Suprapubic skin (tissue), 4 donors: ENCODE measurements around the gene TCAP. TPM values are rescaled to one million over a fixed set of nuclear protein-coding genes. Genes with fewer than 3 reads are reported as not detected.

Experiments
- DNase-seq, 2 donors: peaks; one replicate each; pipeline ENCODE4 v3.0.0-alpha.2; 2019; ENCODE audit warnings: low spot score in 2 of 2
- H3K27ac ChIP-seq: fragments of 200-600 bp; sonication (generic); one replicate; pipeline ENCODE4 v1.5.1; 2019
- H3K27me3 ChIP-seq: fragments of 200-600 bp; sonication (generic); one replicate; pipeline ENCODE4 v1.5.1; 2019
- H3K36me3 ChIP-seq: fragments of 200-600 bp; sonication (generic); one replicate; pipeline ENCODE4 v1.5.1; 2019
- H3K4me1 ChIP-seq: fragments of 200-600 bp; sonication (generic); one replicate; pipeline ENCODE4 v1.5.1; 2019
- H3K4me3 ChIP-seq: fragments of 200-600 bp; sonication (generic); one replicate; pipeline ENCODE4 v1.5.1; 2019; ENCODE audit warnings: mild to moderate bottlenecking
- H3K9me3 ChIP-seq: fragments of 200-600 bp; sonication (generic); one replicate; pipeline ENCODE4 v1.5.1; 2019
- CTCF ChIP-seq, 2 donors: fragments of 200-600 bp in 1 of 2; fragments of 450-650 bp in 1 of 2; sonication (generic) in 1 of 2; IDR thresholded peaks; one replicate each; pipeline ENCODE4 v1.5.1; 2016 to 2019; ENCODE audit warnings: antibody characterized with exemption in 2 of 2, mild to moderate bottlenecking in 1 of 2, moderate library complexity in 1 of 2
- EP300 ChIP-seq: sonication (generic); formaldehyde crosslinking; IDR thresholded peaks from one replicate; pipeline ENCODE4 v1.6.1; 2017; ENCODE audit warnings: antibody characterized with exemption
- POLR2A ChIP-seq, 2 donors: fragments of 450-650 bp; IDR thresholded peaks; one replicate each; pipeline ENCODE4 v1.6.1; 2017; ENCODE audit warnings: antibody characterized with exemption in 2 of 2, mild to moderate bottlenecking in 2 of 2, moderate library complexity in 2 of 2
- POLR2AphosphoS5 ChIP-seq, 3 donors: sonication (generic); formaldehyde crosslinking; IDR thresholded peaks; one replicate each; pipeline ENCODE4 v1.6.1; 2017; ENCODE audit warnings: antibody characterized with exemption in 3 of 3
- WGBS: methylation state at CpG from one replicate; pipeline ENCODE4 v1.1.5; 2018; 5-methylcytosine and 5-hydroxymethylcytosine counted together
- total RNA-seq, 4 donors: library from RNA; depleted of rRNA; stranded (reverse); fragments of >200 nt; gene quantifications; one replicate each; pipeline ENCODE4 v1.1.0, GENCODE V29; 2016

TCAP gene
- total RNA-seq, 4 donors from 2014 or later = 0.57 to 2.4 (median 1.1) TPM; not detected in 1

GRCh38 chr17:39627047-39627711 is 38.0 kb upstream of the TCAP start:
- H3K4me3 ChIP-seq = peak overlapping the region; percentile 44
- H3K36me3 ChIP-seq = no peaks in the 10 kb centered on the region
- no peaks in the 10 kb centered on the region for H3K9me3 ChIP-seq
- 1% methylated on average over 36 of the region's 72 CpGs for WGBS
- peaks cover 67% of the 10 kb centered on the region for H3K27me3 ChIP-seq
- no peak for TF ChIP-seq EP300
- no peak for TF ChIP-seq CTCF (IDR thresholded peaks at IDR 0.05)
- TF ChIP-seq POLR2A (IDR thresholded peaks at IDR 0.05) = no peak
- TF ChIP-seq POLR2AphosphoS5 (IDR thresholded peaks at IDR 0.05) = no peak
- H3K27ac ChIP-seq = peak overlapping the region; percentile 79
- DNase-seq = no peak
- peaks cover 70% of the 10 kb centered on the region for H3K4me1 ChIP-seq

GRCh38 chr17:39627712-39628516 is 37.2 kb upstream of the TCAP start:
- Histone ChIP-seq H3K27me3 (peaks cover 69% of the 10 kb centered on the region), H3K4me3 (peak overlapping the region; percentile 44), H3K27ac (peak overlapping the region; percentile 79), H3K9me3 (no peaks in the 10 kb centered on the region), H3K36me3 (no peaks in the 10 kb centered on the region), H3K4me1 (peaks cover 74% of the 10 kb centered on the region)
- DNase-seq = no peak
- TF ChIP-seq POLR2A (IDR thresholded peaks at IDR 0.05) (no peak), POLR2AphosphoS5 (IDR thresholded peaks at IDR 0.05) (no peak)
- WGBS = 27% methylated on average over 6 of the region's 16 CpGs

GRCh38 chr17:39628655-39629493 is 36.3 kb upstream of the TCAP start:
- Histone ChIP-seq H3K27ac (peak overlapping the region; percentile 79), H3K4me3 (peak overlapping the region; percentile 44), H3K9me3 (no peaks in the 10 kb centered on the region), H3K27me3 (peaks cover 66% of the 10 kb centered on the region), H3K4me1 (peaks cover 65% of the 10 kb centered on the region), H3K36me3 (no peaks in the 10 kb centered on the region)
- TF ChIP-seq POLR2A (IDR thresholded peaks at IDR 0.05) (no peak), CTCF (IDR thresholded peaks at IDR 0.05) (no peak), EP300 (no peak), POLR2AphosphoS5 (IDR thresholded peaks at IDR 0.05) (no peak)
- 54% methylated on average over 10 of the region's 10 CpGs for WGBS
- no peak for DNase-seq

GRCh38 chr17:39629494-39629880 is 35.7 kb upstream of the TCAP start:
- Histone ChIP-seq H3K9me3 (no peaks in the 10 kb centered on the region), H3K4me3 (no peak overlapping the region), H3K36me3 (no peaks in the 10 kb centered on the region), H3K4me1 (peaks cover 60% of the 10 kb centered on the region), H3K27me3 (peaks cover 64% of the 10 kb centered on the region), H3K27ac (peak overlapping the region; percentile 67)
- TF ChIP-seq POLR2A (IDR thresholded peaks at IDR 0.05) (no peak), EP300 (no peak), CTCF (IDR thresholded peaks at IDR 0.05) (no peak), POLR2AphosphoS5 (IDR thresholded peaks at IDR 0.05) (no peak)
- WGBS = 69% methylated on average over 2 of the region's 3 CpGs
- DNase-seq = no peak

- H3K27me3 ChIP-seq = peaks cover 60% of the 10 kb centered on the region
- no peaks in the 10 kb centered on the region for H3K36me3 ChIP-seq
- H3K9me3 ChIP-seq = no peaks in the 10 kb centered on the region
- DNase-seq = no peak
- TF ChIP-seq CTCF (IDR thresholded peaks at IDR 0.05) = no peak
- no peak for TF ChIP-seq POLR2A (IDR thresholded peaks at IDR 0.05)
- TF ChIP-seq POLR2AphosphoS5 (IDR thresholded peaks at IDR 0.05) = no peak
- 80% methylated on average over 11 of the region's 12 CpGs for WGBS
- H3K4me3 ChIP-seq = no peak overlapping the region
- H3K4me1 ChIP-seq = peaks cover 59% of the 10 kb centered on the region
- peak overlapping the region; percentile 67 for H3K27ac ChIP-seq
These were observed 35.3 kb upstream of the TCAP start for GRCh38 chr17:39629898-39630297.
